Measurements from ENCODE around the gene CDC27.

DNA sequence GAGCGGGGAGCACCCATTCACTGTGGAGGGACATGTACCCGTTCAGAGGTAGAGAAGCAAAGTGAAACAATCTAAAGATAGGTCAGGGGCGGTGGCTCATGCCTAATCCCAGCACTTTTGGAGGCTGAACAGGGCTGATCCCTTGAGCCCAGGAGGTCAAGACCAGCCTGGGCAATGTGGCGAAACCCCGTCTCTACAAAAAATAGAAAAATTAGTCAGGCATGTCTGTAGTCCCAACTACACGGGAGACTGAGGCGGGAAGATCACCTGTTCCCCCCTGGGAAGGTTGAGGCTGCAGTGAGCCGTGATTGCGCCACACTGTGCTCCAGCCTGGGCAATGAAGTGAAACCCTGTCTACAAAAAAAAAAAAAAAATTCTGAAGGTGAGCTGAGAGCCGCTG, 41.8 kb upstream of the CDC27 start:
- no peak for TF ChIP-seq SUZ12 (IDR thresholded peaks at IDR 0.05; ENCODE audit: extremely low read depth, insufficient read depth, insufficient read length)
- no peak for TF ChIP-seq YY1 (IDR thresholded peaks at IDR 0.05; ENCODE audit: insufficient read depth, insufficient read length)

All from NT2/D1 (cell line).